NT2/D1 (cell line): ENCODE results near the gene PSG7.
"Not testable (repeated sequence)": the region's sequence is repeated elsewhere in the genome, so short reads cannot be mapped to it uniquely, and the experiment has no call there.

Source experiments
- SUZ12 ChIP-seq: IDR thresholded peaks from 2 replicates; pipeline ENCODE4 v1.6.1; 2011; ENCODE audit not compliant: insufficient read length, insufficient read depth; ENCODE audit errors: extremely low read depth
- YY1 ChIP-seq: IDR thresholded peaks from 2 replicates; pipeline ENCODE4 v1.6.1; 2011; ENCODE audit not compliant: insufficient read length, insufficient read depth
- ZNF274 ChIP-seq: IDR thresholded peaks from 2 replicates; pipeline ENCODE4 v1.6.1; 2011; ENCODE audit warnings: mild to moderate bottlenecking, low read depth, low read length

DNA sequence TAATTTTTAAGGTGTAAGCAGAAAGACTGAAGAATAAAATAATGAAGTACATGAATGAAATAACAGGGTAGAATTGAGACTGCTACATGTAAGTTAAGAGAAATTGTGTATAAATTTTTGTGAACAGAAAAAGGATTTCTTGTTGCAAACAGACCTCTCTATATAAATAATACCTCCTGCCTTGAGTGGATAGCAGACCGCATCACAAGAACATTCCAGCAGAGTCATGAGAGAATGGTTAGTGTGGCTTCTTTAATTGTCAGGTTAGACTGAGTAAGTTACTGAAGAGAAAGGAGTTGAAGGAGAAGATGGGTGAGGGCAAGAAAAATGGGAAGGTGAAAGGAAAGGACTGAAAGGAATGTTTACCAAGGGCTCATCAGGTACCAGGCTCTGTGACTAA, 37.9 kb downstream of the PSG7 start:
- TF ChIP-seq SUZ12, ZNF274, YY1: not testable (repeated sequence)
